Effector memory CD8-positive, alpha-beta T cell (primary cell): Measurements from ENCODE around the gene PLA2G4F.

Source experiments
- ATAC-seq: fragments of 150-1000 bp; cut with Tn5 transposase; replicated peaks from 2 replicates; pipeline ENCODE4 v1.10.0; 2021; ENCODE audit warnings: mild to moderate bottlenecking, moderate library complexity
- DNase-seq, 3 experiments: peaks; one replicate each; pipeline ENCODE4 v3.0.0; 2021
- H3K27ac Mint-ChIP-seq, 2 donors: one replicate each; pipeline ENCODE4 v1.8.0; 2022; ENCODE audit warnings: mild to moderate bottlenecking in 2 of 2, mixed read lengths in 2 of 2, moderate library complexity in 2 of 2
- H3K27me3 Mint-ChIP-seq, 2 donors: one replicate each; pipeline ENCODE4 v1.8.0; 2022; ENCODE audit warnings: mixed read lengths in 2 of 2
- H3K36me3 Mint-ChIP-seq: one replicate; pipeline ENCODE4 v1.8.0; 2022; ENCODE audit warnings: mild to moderate bottlenecking, moderate library complexity, mixed read lengths; ENCODE audit not compliant: insufficient read depth
- H3K4me1 Mint-ChIP-seq, 2 donors: one replicate each; pipeline ENCODE4 v1.8.0; 2022; ENCODE audit warnings: low read depth in 2 of 2, mixed read lengths in 2 of 2
- H3K4me3 Mint-ChIP-seq, 2 donors: one replicate each; pipeline ENCODE4 v1.8.0; 2022; ENCODE audit warnings: mild to moderate bottlenecking in 2 of 2, mixed read lengths in 2 of 2, moderate library complexity in 2 of 2
- H3K9me3 Mint-ChIP-seq, 2 donors: one replicate each; pipeline ENCODE4 v1.8.0; 2022; ENCODE audit warnings: mixed read lengths in 2 of 2

The PLA2G4F gene

DNA sequence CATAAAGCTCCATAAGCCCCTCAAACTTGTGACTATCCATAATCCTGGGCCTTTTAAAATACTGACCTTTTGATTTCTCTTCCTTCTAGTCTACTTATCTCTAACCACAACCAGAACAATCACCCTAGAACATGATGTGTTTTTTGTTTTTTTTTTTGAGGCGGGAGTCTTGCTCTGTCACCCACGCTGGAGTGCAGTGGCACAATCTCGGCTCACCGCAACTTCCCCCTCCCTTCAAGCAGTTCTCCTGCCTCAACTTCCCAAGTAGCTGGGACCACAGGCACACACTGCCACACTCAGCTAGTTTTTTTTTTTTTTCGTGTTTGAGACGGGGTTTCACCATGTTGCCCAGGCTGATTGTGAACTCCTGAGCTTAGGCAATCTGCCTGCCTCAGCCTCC is 26.5 kb upstream of the PLA2G4F start:
- H3K4me1 Mint-ChIP-seq, result no peaks in the 10 kb centered on the region
- H3K27ac Mint-ChIP-seq, result peak overlapping the region; percentile 66 to 76
- H3K36me3 Mint-ChIP-seq, result peaks cover 90% of the 10 kb centered on the region
- H3K27me3 Mint-ChIP-seq, result no peaks in the 10 kb centered on the region
- no peaks in the 10 kb centered on the region for H3K9me3 Mint-ChIP-seq
- ATAC-seq (no peak), DNase-seq (no peak)
- no peak overlapping the region for H3K4me3 Mint-ChIP-seq

DNA sequence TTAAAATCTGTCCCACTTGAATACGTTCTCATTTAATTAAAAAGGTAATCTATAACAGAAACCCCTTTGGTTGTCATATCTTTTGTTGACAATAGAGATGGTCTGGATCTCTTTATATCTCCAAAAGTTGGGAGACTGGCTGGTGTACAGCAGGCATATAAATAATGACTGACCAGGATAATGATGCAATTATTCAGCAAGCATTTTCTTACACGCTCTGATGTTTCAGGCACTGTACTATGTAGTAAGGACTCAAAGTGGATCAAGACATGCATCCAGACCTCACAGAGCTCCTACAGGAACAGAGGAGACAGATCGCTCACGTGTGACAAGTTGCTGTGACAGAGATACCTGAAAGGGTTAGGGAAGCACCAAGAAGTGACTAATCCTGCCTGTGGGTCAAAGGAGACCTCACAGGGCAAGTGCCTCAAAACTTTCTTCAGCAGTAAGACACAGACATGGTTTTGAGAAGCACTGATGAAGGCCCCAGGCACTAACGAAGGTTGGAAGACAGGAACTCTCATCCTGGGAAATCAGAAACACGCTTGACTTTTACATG is 26.0 kb upstream of the PLA2G4F start:
- Mint-ChIP-seq H3K27ac (peak overlapping the region in 1 of 2 donors; percentile 66), H3K4me1 (no peaks in the 10 kb centered on the region), H3K27me3 (no peaks in the 10 kb centered on the region), H3K36me3 (peaks cover 90% of the 10 kb centered on the region), H3K9me3 (no peaks in the 10 kb centered on the region), H3K4me3 (no peak overlapping the region)
- no peak for ATAC-seq
- no peak for DNase-seq

DNA sequence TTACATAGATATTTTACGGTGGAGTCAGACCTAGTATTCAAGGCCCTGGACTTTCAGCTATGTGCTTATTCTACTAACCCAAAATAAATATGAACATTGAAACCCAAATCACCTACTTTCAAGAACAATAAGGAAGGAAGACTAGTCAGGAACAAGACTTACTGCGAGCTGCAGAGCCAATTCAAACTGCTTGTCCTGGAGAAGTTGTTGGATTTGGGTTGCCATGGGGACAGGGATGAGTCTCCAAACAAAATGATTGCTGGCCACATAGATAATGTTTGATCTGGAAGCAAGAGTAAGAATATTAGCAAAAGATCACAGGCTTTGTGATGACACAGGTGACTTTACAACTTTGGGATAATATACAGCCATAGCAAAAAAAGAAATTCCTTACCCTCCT is 21.6 kb upstream of the PLA2G4F start:
- H3K4me3 Mint-ChIP-seq, result no peak overlapping the region
- H3K4me1 Mint-ChIP-seq, result peaks cover 0 to 1% of the 10 kb centered on the region in 2 donors
- no peak overlapping the region for H3K27ac Mint-ChIP-seq
- peaks cover 83% of the 10 kb centered on the region for H3K36me3 Mint-ChIP-seq
- no peak for ATAC-seq
- H3K27me3 Mint-ChIP-seq, result no peaks in the 10 kb centered on the region
- no peak for DNase-seq
- H3K9me3 Mint-ChIP-seq, result no peaks in the 10 kb centered on the region

DNA sequence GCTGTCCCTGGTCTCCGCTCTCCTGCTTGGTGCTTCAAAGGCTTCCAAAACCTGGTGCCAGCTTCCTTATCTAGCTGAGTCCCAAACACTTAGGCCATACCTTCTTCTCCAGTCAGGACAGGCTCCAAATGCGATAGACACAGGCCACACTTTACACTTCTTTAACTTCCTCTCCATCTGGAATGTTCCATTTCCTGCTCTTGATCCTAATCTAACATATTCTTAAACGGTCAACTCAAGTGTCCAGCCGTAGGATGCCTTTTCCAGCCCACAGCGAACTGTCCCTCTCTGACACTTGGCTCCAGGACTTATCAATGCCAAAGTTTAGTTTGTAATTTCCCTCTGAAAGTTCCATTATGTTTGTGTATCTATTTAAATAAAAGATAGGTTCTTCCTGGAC is 19.2 kb upstream of the PLA2G4F start:
- Mint-ChIP-seq H3K27me3 (no peaks in the 10 kb centered on the region), H3K9me3 (no peaks in the 10 kb centered on the region), H3K27ac (peak overlapping the region in 1 of 2 donors; percentile 9), H3K4me1 (peaks cover 0 to 4% of the 10 kb centered on the region in 2 donors), H3K36me3 (peaks cover 77% of the 10 kb centered on the region), H3K4me3 (no peak overlapping the region)
- no peak for ATAC-seq
- no peak for DNase-seq

DNA sequence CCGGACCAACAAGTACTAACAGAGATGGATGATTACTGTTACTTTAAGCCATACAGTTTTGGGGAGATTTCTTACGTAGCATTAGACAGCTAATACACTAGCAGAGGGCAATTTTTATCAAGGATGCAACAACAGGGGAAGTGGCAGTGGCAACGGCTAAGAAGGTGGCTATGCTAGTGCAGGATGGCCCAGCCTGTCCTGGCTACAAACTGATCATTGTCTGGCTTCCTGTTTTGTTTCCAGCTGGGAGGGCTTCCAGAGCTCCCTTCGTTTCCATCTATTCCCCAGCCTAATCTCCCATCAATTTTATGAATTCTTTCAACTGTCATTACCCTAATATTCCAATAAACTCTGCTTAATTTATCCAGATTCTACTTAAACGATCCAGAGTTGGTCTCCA is 16.0 kb upstream of the PLA2G4F start:
- Mint-ChIP-seq H3K4me3 (no peak overlapping the region), H3K27me3 (no peaks in the 10 kb centered on the region), H3K36me3 (peaks cover 81% of the 10 kb centered on the region), H3K9me3 (no peaks in the 10 kb centered on the region), H3K27ac (no peak overlapping the region), H3K4me1 (peaks cover 0 to 4% of the 10 kb centered on the region in 2 donors)
- ATAC-seq (no peak), DNase-seq (no peak)

DNA sequence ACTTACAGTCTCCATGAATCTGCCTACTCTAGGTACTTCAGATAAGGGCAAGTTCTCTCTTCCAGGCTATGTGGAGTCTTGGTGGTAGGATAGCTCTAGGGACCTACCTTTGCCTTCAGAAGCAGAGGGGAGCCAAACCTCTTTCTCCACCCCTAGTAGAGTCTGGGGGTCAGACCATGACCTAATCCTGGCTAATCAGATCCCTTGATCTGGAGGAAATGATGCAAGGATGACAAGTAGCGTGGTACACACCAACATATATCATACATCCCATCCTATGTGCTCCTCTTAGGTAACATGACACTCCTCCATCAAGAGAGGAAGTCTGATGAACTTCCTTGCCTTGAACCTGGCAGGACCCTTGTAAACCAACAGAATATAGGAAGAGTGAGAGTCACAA is 15.4 kb upstream of the PLA2G4F start:
- peaks cover 0 to 4% of the 10 kb centered on the region in 2 donors for H3K4me1 Mint-ChIP-seq
- H3K4me3 Mint-ChIP-seq, result no peak overlapping the region
- H3K27me3 Mint-ChIP-seq, result no peaks in the 10 kb centered on the region
- peaks cover 81% of the 10 kb centered on the region for H3K36me3 Mint-ChIP-seq
- DNase-seq (no peak), ATAC-seq (no peak)
- H3K27ac Mint-ChIP-seq, result peak overlapping the region; percentile 1 to 42
- no peaks in the 10 kb centered on the region for H3K9me3 Mint-ChIP-seq

DNA sequence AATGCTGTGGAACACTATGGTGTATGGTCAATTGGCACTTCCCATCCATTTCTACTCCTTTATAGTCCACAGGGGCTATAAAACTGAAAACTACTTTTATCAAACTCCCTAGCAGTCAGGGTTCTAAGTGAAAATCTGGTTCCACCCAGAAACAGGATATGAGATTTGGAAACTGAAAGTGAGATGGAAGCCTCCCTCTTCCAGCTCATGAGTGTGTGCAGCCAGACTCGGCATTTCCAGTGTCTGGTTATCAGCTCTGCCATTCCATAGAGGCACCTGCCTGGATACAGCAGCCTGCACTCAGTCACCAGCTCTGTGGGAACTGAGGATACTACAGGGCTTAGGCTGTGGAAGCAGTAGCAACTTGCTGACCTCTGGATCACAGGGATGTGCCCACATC is 14.7 kb upstream of the PLA2G4F start:
- H3K27me3 Mint-ChIP-seq, result no peaks in the 10 kb centered on the region
- H3K4me3 Mint-ChIP-seq, result no peak overlapping the region
- DNase-seq, result no peak
- peaks cover 83% of the 10 kb centered on the region for H3K36me3 Mint-ChIP-seq
- no peaks in the 10 kb centered on the region for H3K9me3 Mint-ChIP-seq
- no peak for ATAC-seq
- peak overlapping the region; percentile 1 to 42 for H3K27ac Mint-ChIP-seq
- peaks cover 0 to 4% of the 10 kb centered on the region in 2 donors for H3K4me1 Mint-ChIP-seq

DNA sequence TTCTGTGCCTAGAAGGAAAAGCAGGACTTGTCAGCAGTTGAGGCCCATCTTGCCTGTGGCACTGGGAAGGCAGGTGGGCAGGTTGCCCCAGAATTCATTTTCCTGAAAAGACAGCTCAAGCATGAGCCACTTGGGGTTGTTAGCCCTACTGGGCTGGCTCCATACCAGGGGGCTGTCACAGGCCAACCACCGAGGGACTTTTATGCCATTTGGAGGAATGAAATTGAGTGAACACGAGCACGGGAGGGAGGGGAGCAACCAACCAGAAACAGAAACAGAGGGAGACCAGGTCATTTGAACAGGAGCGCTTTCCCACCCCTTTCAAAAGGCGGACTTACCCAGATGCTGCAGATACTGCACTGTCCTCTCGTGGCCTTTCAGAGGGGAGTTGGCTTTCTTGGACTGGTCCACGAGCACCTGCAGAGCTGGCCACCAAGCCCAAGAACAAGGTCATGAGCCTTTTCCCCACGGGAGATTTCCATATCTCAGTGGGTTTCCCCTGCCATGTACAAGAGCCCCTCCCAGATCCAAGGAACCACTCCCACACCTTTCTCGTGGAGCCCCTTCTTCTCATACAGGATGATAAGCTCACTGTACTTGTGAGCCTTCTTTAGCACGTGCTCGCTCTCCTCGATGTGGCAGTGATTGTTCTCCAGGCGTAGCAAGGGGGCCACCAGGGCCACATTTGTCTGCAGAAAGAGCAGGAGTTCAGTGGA is 9.9 kb upstream of the PLA2G4F start:
- Mint-ChIP-seq H3K36me3 (peaks cover 89% of the 10 kb centered on the region), H3K4me1 (no peaks in the 10 kb centered on the region), H3K4me3 (no peak overlapping the region), H3K27me3 (no peaks in the 10 kb centered on the region), H3K27ac (no peak overlapping the region), H3K9me3 (no peaks in the 10 kb centered on the region)
- ATAC-seq (no peak), DNase-seq (no peak)

DNA sequence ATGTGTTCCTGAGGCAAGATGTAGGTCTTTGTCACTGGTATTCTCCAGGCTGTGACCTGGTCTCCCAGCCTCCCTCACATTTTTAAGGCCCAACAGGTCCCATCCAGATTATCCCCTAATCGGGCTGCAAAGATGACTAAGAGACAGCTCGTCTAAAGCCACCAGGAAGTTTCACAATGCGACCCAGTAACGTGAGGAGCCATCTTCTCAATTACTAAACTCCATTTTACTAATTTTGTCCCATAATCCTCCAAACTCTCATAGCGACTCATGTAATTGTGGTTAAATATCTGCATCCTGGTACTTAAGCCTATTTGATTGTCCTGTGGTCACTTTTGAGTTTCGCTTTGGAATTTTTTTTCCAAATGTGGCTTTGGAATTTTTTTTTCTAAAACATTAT is 8.7 kb upstream of the PLA2G4F start:
- DNase-seq (no peak), ATAC-seq (no peak)
- Mint-ChIP-seq H3K4me3 (no peak overlapping the region), H3K36me3 (peaks cover 76% of the 10 kb centered on the region), H3K4me1 (no peaks in the 10 kb centered on the region), H3K9me3 (no peaks in the 10 kb centered on the region), H3K27ac (peak overlapping the region in 1 of 2 donors; percentile 49), H3K27me3 (no peaks in the 10 kb centered on the region)

DNA sequence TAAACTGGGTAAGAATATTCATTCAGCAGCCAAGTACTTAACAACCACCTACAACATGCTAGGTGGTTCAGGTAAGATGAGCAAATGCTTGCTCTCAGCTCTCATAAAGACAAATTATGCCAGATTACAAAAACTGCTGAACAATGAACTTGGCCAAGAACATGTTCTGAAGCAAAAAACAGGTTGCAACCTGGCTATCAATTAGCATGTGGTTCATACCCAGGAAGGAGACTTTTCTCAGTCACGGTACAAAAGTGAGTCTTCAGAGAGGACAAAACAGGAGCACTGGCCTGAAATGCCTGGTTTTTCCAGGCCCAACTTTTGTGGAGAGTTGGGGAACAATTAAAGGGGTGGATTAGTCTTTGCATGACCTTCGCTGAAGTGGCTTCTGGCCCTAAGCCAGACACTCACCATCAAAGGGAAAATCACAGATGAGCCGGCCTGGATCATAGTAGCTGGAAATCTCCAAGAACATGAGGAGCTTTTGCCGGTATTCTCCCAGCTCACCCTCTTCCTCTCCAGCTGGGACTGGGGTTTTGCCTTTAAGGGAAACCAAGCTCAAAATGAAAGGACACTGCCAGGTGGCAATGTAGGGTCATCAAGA is 7.6 kb upstream of the PLA2G4F start:
- Mint-ChIP-seq H3K4me3 (no peak overlapping the region), H3K4me1 (no peaks in the 10 kb centered on the region), H3K27me3 (no peaks in the 10 kb centered on the region), H3K9me3 (no peaks in the 10 kb centered on the region), H3K36me3 (peaks cover 65% of the 10 kb centered on the region), H3K27ac (peak overlapping the region in 1 of 2 donors; percentile 49)
- no peak for DNase-seq
- ATAC-seq, result no peak

DNA sequence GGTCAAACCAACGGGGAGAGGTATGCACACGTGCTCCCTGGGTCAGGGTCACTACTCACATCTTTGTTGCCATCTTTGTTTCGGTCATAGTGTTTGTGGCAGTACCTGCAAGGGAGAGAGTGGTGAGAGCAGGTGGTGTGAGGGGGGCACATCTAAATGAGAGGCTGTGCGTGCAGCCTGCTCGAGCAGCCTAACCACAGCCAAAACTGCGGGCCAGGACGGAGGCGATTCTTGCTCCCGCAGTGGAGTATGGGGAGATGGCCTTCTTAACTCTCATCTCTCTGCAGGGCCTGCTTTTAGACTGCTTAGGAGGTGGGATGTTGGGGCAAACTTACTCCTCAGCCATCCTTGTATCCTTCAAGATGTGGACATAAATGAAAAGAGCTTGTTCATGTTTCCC is 6.9 kb upstream of the PLA2G4F start:
- no peaks in the 10 kb centered on the region for H3K27me3 Mint-ChIP-seq
- peak overlapping the region in 1 of 2 donors; percentile 19 for H3K27ac Mint-ChIP-seq
- no peak overlapping the region for H3K4me3 Mint-ChIP-seq
- H3K36me3 Mint-ChIP-seq, result peaks cover 58% of the 10 kb centered on the region
- ATAC-seq (no peak), DNase-seq (no peak)
- no peaks in the 10 kb centered on the region for H3K9me3 Mint-ChIP-seq
- no peaks in the 10 kb centered on the region for H3K4me1 Mint-ChIP-seq

DNA sequence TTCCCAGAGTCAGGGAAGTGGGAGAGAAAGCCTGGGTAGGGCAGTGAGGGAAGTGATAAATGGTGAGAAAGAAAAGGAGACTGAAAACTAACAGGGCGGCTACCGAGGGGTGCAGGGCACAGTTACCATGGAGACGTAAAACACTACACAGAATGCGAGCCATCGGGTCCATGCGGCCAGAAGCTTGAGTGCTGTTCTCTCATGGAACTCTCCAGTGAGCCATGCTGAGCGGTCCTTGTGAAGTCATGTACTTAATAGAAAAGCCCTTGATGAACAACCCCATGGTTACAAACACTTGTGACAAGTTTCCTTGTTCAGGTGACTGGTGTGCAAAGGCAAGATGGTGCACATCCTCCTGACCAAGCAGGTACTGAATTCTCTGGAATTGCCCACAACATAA is 3.7 kb upstream of the PLA2G4F start:
- ATAC-seq (no peak), DNase-seq (no peak)
- Mint-ChIP-seq H3K27ac (no peak overlapping the region), H3K27me3 (no peaks in the 10 kb centered on the region), H3K36me3 (peaks cover 28% of the 10 kb centered on the region), H3K4me1 (no peaks in the 10 kb centered on the region), H3K4me3 (no peak overlapping the region), H3K9me3 (no peaks in the 10 kb centered on the region)

DNA sequence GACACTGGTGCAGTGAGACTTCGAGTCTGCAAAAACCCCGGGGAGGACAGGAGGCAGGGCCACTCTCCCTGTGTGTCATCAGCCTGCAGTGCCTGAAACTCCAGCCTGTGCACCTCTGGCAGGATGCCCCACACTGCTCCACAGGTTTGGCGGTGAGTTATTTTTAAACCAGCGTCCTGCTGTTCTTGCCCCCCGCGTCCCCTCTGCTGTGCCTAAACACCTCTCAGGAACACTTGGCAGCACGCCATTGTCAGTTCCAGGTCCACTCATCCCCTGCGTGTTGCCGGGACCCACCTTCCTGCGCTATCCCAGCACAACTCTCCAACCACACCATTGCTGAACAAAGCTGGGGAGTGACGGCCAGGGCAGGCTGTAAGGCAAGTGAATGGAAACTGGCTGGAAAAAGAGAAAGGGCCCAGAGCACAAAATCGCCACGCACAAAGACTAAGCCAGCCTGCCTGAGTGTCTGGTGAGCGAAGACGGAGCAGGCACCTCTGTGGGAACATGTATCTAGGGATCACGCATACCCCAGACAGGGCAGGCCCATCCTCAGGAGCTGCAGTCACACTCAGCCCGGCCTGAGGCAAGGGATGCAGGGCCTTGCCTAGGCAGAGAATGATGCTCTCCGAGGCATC is 3.1 kb upstream of the PLA2G4F start:
- no peaks in the 10 kb centered on the region for H3K4me1 Mint-ChIP-seq
- no peaks in the 10 kb centered on the region for H3K9me3 Mint-ChIP-seq
- no peak for ATAC-seq
- H3K27me3 Mint-ChIP-seq, result no peaks in the 10 kb centered on the region
- peaks cover 23% of the 10 kb centered on the region for H3K36me3 Mint-ChIP-seq
- H3K27ac Mint-ChIP-seq, result no peak overlapping the region
- no peak for DNase-seq
- H3K4me3 Mint-ChIP-seq, result no peak overlapping the region

DNA sequence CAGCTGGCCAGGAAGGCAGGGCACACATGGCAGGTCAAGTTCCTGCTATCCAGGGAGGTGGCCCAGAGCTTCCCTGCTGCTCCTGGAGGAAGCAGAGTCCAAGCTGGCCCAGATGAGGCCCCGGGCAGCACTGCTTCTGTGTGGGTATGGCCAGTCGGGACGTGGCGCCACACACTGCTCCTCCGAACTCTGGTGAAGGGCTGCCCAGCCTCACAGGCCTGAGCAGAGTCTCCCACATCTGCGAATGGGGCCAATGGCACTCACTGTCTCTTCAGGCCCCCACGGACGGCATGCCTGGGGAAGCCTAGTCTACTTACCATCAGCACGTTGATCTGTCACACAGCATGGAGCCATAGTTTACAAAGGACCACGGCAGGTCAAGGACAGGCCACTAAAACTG is 2.5 kb upstream of the PLA2G4F start:
- no peaks in the 10 kb centered on the region for H3K9me3 Mint-ChIP-seq
- peak overlapping the region in 1 of 2 donors; percentile 15 for H3K27ac Mint-ChIP-seq
- no peaks in the 10 kb centered on the region for H3K4me1 Mint-ChIP-seq
- H3K4me3 Mint-ChIP-seq, result no peak overlapping the region
- DNase-seq, result no peak
- ATAC-seq, result no peak
- H3K36me3 Mint-ChIP-seq, result peaks cover 23% of the 10 kb centered on the region
- no peaks in the 10 kb centered on the region for H3K27me3 Mint-ChIP-seq
